A549 (cell line): ENCODE results near the gene LIPA. TPM values are rescaled to one million over a fixed set of nuclear protein-coding genes. Genes with fewer than 3 reads are reported as not detected.

Experiments used
- ATAC-seq, 2 experiments: fragments of 200-7000 bp in 1 of 2; fragments of >200 bp in 1 of 2; cut with Nextera tagmentation in 1 of 2; cut with Tn5 transposase in 1 of 2; 3 replicates each; pipeline versions ENCODE4 v1.8.0 to v1.9.1; 2018 to 2020; ENCODE audit warnings: mild to moderate bottlenecking in 1 of 2, moderate library complexity in 1 of 2
- CTCF ChIA-PET: fragments of 300-600 bp; sonication (Branson Sonifier 250); formaldehyde crosslinking; extraction: SDS; loops from one replicate; lab custom pipeline; 2021; ENCODE audit warnings: antibody characterized with exemption, inconsistent platforms; lab: Yijun Ruan, JAX
- POLR2A ChIA-PET: fragments of 350-600 bp; formaldehyde crosslinking; extraction: SDS; loops from one replicate; lab custom pipeline; 2021; ENCODE audit warnings: antibody characterized with exemption, inconsistent platforms; lab: Yijun Ruan, JAX
- DNase-seq, 2 experiments: peaks; one replicate each; pipeline versions ENCODE4 v3.0.0 to v3.0.0-alpha.2; 2011 to 2016; ENCODE audit warnings: low read depth in 1 of 2, low spot score in 1 of 2
- FAIRE-seq: peaks from 2 replicates; lab custom pipeline; 2011; peaks lifted over from hg19 to GRCh38; lab: Jason Lieb, UNC
- H3K27ac ChIP-seq, 2 experiments: fragments of >200 bp; sonication (Bioruptor Twin); formaldehyde crosslinking; 3 replicates each; pipeline ENCODE4 v1.5.1; 2016 to 2017
- H3K4me1 ChIP-seq: fragments of >200 bp; sonication (Bioruptor Twin); formaldehyde crosslinking; 3 replicates; pipeline ENCODE4 v1.6.1; 2016
- H3K4me2 ChIP-seq: fragments of >200 bp; sonication (Bioruptor Twin); formaldehyde crosslinking; 3 replicates; pipeline ENCODE4 v1.6.1; 2016
- H3K4me3 ChIP-seq: fragments of >200 bp; sonication (Bioruptor Twin); formaldehyde crosslinking; 3 replicates; pipeline ENCODE4 v1.5.1; 2016
- H3K9me3 ChIP-seq: fragments of >200 bp; sonication (Bioruptor Twin); formaldehyde crosslinking; 3 replicates; pipeline ENCODE4 v1.6.1; 2016
- CHD2 ChIP-seq: fragments of 150-350 bp; IDR thresholded peaks from 2 replicates; pipeline ENCODE4 v1.6.1; 2014; ENCODE audit warnings: low read length; ENCODE audit not compliant: partially characterized antibody
- EHF ChIP-seq: fragments of 250-450 bp; sonication (Bioruptor Pico); IDR thresholded peaks from 2 replicates; pipeline ENCODE4 v1.5.0; 2020; ENCODE audit warnings: mild to moderate bottlenecking
- FOSB ChIP-seq: fragments of 250-450 bp; sonication (Bioruptor Pico); IDR thresholded peaks from 2 replicates; pipeline ENCODE4 v1.5.0; 2020; ENCODE audit warnings: mild to moderate bottlenecking, moderate library complexity
- FOSL2 ChIP-seq, 2 experiments: fragments of 450-650 bp in 1 of 2; fragments of >200 bp in 1 of 2; sonication (Bioruptor Twin) in 1 of 2; formaldehyde crosslinking; IDR thresholded peaks; 2 replicates each; pipeline versions ENCODE4 v1.5.0 to v1.6.1; 2016 to 2020; ENCODE audit warnings: mild to moderate bottlenecking in 1 of 2, moderate library complexity in 1 of 2
- FOXS1 ChIP-seq: fragments of 250-450 bp; sonication (Bioruptor Pico); IDR thresholded peaks from 2 replicates; pipeline ENCODE4 v1.5.0; 2020; ENCODE audit warnings: mild to moderate bottlenecking, moderate library complexity
- GATA3 ChIP-seq: IDR thresholded peaks from 2 replicates; pipeline ENCODE4 v1.6.1; 2012; ENCODE audit warnings: borderline replicate concordance
- HDAC2 ChIP-seq: fragments of 200-600 bp; sonication (generic); IDR thresholded peaks from 2 replicates; pipeline ENCODE4 v1.6.1; 2016
- HEYL ChIP-seq: fragments of 250-450 bp; sonication (Bioruptor Pico); IDR thresholded peaks from 2 replicates; pipeline ENCODE4 v1.8.0; 2021; ENCODE audit warnings: mild to moderate bottlenecking, moderate library complexity
- JUN ChIP-seq, 2 experiments: fragments of >200 bp; sonication (Bioruptor Twin); formaldehyde crosslinking; IDR thresholded peaks; 2 replicates in 1 of 2; 3 replicates in 1 of 2; pipeline ENCODE4 v1.6.1; 2016 to 2017
- JUNB ChIP-seq: fragments of >200 bp; sonication (Bioruptor Twin); formaldehyde crosslinking; IDR thresholded peaks from 2 replicates; pipeline ENCODE4 v1.6.1; 2016
- KDM1A ChIP-seq: fragments of 200-600 bp; sonication (generic); IDR thresholded peaks from 2 replicates; pipeline ENCODE4 v1.6.1; 2016; ENCODE audit warnings: low read depth, mild to moderate bottlenecking
- MAFK ChIP-seq: fragments of 450-650 bp; IDR thresholded peaks from 2 replicates; pipeline ENCODE4 v1.6.1; 2014; ENCODE audit not compliant: partially characterized antibody
- MYC ChIP-seq: IDR thresholded peaks from 2 replicates; pipeline ENCODE4 v1.6.1; 2012; ENCODE audit warnings: mild to moderate bottlenecking, inconsistent platforms, low read length, improper control_type of control experiment, borderline replicate concordance
- NFE2L2 ChIP-seq: fragments of 150-350 bp; conservative IDR thresholded peaks from 2 replicates; pipeline ENCODE4 v1.6.1; 2014; ENCODE audit warnings: low read length
- NPAS2 ChIP-seq: fragments of 250-450 bp; sonication (Bioruptor Pico); IDR thresholded peaks from 2 replicates; pipeline ENCODE4 v1.8.0; 2022; ENCODE audit warnings: mild to moderate bottlenecking, moderate library complexity, borderline replicate concordance
- POLR2AphosphoS2 ChIP-seq: conservative IDR thresholded peaks from 2 replicates; pipeline ENCODE4 v1.6.1; 2012; ENCODE audit warnings: low read length, improper control_type of control experiment, inconsistent platforms
- RFX5 ChIP-seq: fragments of 450-650 bp; IDR thresholded peaks from 2 replicates; pipeline ENCODE4 v1.7.1; 2014; ENCODE audit warnings: antibody characterized with exemption, mild to moderate bottlenecking, moderate library complexity
- RNF2 ChIP-seq: fragments of 200-600 bp; sonication (generic); IDR thresholded peaks from 2 replicates; pipeline ENCODE4 v1.6.1; 2016; ENCODE audit warnings: low read depth, mild to moderate bottlenecking, antibody characterized with exemption, moderate library complexity, borderline replicate concordance
- TP53 ChIP-seq: fragments of 250-450 bp; sonication (Bioruptor Pico); IDR thresholded peaks from 2 replicates; pipeline ENCODE4 v1.5.0; 2021; ENCODE audit warnings: mild to moderate bottlenecking, moderate library complexity
- ZC3H11A ChIP-seq: fragments of 450-650 bp; IDR thresholded peaks from 2 replicates; pipeline ENCODE4 v1.6.1; 2014; ENCODE audit warnings: antibody characterized with exemption, mild to moderate bottlenecking
- ZFP36 ChIP-seq: fragments of 450-650 bp; IDR thresholded peaks from 2 replicates; pipeline ENCODE4 v1.6.1; 2014; ENCODE audit warnings: borderline replicate concordance; ENCODE audit not compliant: partially characterized antibody
- ZNF302 ChIP-seq: fragments of 250-450 bp; sonication (Bioruptor Pico); IDR thresholded peaks from 2 replicates; pipeline ENCODE4 v1.9.0; 2021; ENCODE audit warnings: inconsistent platforms, mild to moderate bottlenecking, moderate library complexity
- WGBS: methylation state at CpG from one replicate; pipeline ENCODE4 v1.1.6; 2017; ENCODE audit errors: missing lambda C conversion rate; 5-methylcytosine and 5-hydroxymethylcytosine counted together
- polyA plus RNA-seq, 4 experiments: library from polyadenylated mRNA; depleted of rRNA in 3 of 4; stranded (reverse); fragments of >200 nt; fragmentation: RNase III in 1 of 4; extraction: RNeasy Plus Mini Kit Qiagen cat#74134 plus additional on column Dnase treatment in 1 of 4; gene quantifications; 2 replicates in 3 of 4; 3 replicates in 1 of 4; pipeline ENCODE4 v1.2.3, GENCODE V29; 2011 to 2017
- TF ChIP-seq, protein P1 (sequence below): IDR thresholded peaks from 2 replicates; pipeline ENCODE4 v1.6.1; 2012; ENCODE audit warnings: low read depth, borderline replicate concordance
- TF ChIP-seq, protein P2 (sequence below): fragments of 250-450 bp; sonication (Bioruptor Pico); IDR thresholded peaks from 2 replicates; pipeline ENCODE4 v1.5.0; 2020; ENCODE audit warnings: low read depth, mild to moderate bottlenecking, moderate library complexity
- TF ChIP-seq, protein P3 (sequence below): fragments of 250-450 bp; sonication (Bioruptor Pico); IDR thresholded peaks from 2 replicates; pipeline ENCODE4 v1.5.0; 2021; ENCODE audit warnings: mild to moderate bottlenecking, moderate library complexity, borderline replicate concordance
- TF ChIP-seq, protein P4 (sequence below): IDR thresholded peaks from 2 replicates; pipeline ENCODE4 v1.6.1; 2012

LIPA gene
- polyA plus RNA-seq, 2 of the 4 experiments (the other 2 are of a cell fraction) = 51.2 to 80.2 TPM

DNA sequence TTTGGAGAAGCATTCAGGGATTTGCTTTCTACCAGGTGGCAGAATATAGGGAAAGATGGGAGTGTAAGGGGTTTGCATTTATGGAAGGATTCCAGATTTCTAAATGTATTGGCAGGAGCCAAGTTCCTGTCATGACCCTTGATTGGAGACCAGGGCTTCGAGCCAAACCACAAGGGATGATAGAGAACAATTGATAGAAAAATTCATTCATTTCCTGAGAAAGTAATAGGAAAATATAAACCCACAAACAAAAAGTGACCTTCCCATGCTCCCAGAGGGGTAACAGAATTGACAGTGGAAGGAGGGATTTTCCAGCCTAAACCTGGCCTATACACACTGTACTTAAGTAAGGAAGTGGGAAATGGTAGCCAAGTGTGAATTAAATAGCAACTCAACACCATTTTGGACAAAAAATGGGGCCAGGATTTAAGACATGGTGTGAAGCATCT is 27.9 kb upstream of the LIPA start:
- WGBS = 10% methylated on average over 1 of the region's 1 CpG
- TF ChIP-seq RFX5 (no peak), FOXS1 (no peak), ZFP36 (no peak), RNF2 (no peak), JUNB (no peak), KDM1A (no peak), MAFK (no peak), GATA3 (peak; percentile 51; the same call in 1 of the 2 replicates), JUN (IDR thresholded peaks at IDR 0.05) (no peak)
- TF ChIP-seq, protein P1, sequence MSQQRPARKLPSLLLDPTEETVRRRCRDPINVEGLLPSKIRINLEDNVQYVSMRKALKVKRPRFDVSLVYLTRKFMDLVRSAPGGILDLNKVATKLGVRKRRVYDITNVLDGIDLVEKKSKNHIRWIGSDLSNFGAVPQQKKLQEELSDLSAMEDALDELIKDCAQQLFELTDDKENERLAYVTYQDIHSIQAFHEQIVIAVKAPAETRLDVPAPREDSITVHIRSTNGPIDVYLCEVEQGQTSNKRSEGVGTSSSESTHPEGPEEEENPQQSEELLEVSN = 0 out of 2 replicates have a peak, but pooled peaks have one; percentile 35
- H3K4me1 ChIP-seq = peaks cover 69% of the 10 kb centered on the region
- ChIA-PET CTCF (no interaction called here), POLR2A (interaction anchor here (0.9 to 1.9 kb wide), 2 partner anchors 22 to 48 kb away, joined by 3 to 12 read pairs; partner anchors contain the start of genes IFIT2 and IFIT3)
- DNase-seq = peak in 1 of 2 experiments; percentile 30
- FAIRE-seq = peak; percentile 86
- ATAC-seq = no peak
- peak overlapping the region; percentile 79 for H3K4me2 ChIP-seq
- no peaks in the 10 kb centered on the region for H3K9me3 ChIP-seq
- H3K4me3 ChIP-seq = no peak overlapping the region
- H3K27ac ChIP-seq = peak overlapping the region; percentile 86 to 87

DNA sequence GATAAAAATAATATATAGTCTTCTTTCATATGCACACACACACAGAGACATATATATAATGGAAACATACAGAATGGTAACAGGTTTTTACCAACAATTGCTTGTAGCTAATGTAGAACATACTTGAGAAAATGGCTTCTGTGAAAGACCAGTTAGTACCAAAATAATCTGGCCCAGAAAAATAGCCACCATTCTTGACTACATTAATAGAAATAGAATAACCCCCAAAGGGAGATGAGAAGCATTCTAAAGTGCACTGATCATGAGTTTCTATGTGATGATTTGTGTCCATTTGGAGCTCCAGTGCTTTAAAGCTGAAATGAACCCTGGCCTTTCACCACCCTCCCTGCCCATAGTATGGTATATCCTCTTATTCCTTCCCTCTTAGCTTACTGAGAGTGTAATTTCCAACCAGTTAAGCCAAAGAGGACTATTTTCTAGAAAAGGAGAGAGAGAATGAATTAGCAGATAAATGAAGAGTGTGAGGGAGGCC is 27.4 kb upstream of the LIPA start:
- FAIRE-seq = no peak
- H3K4me2 ChIP-seq = peak overlapping the region; percentile 79
- H3K4me1 ChIP-seq = peaks cover 65% of the 10 kb centered on the region
- H3K27ac ChIP-seq = peak overlapping the region; percentile 86 to 87
- H3K4me3 ChIP-seq = no peak overlapping the region
- DNase-seq = no peak
- no peak for TF ChIP-seq ZNF302
- TF ChIP-seq NPAS2 (CRISPR knock-in tag) = no peak
- TF ChIP-seq ZC3H11A = no peak
- TF ChIP-seq FOSB (CRISPR knock-in tag) = no peak
- TF ChIP-seq, protein P2, sequence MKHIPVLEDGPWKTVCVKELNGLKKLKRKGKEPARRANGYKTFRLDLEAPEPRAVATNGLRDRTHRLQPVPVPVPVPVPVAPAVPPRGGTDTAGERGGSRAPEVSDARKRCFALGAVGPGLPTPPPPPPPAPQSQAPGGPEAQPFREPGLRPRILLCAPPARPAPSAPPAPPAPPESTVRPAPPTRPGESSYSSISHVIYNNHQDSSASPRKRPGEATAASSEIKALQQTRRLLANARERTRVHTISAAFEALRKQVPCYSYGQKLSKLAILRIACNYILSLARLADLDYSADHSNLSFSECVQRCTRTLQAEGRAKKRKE = no peak
- no peak for TF ChIP-seq HDAC2
- no peak for TF ChIP-seq JUNB
- TF ChIP-seq CHD2 = no peak
- TF ChIP-seq TP53 = no peak
- no peak for TF ChIP-seq POLR2AphosphoS2
- TF ChIP-seq, protein P3, sequence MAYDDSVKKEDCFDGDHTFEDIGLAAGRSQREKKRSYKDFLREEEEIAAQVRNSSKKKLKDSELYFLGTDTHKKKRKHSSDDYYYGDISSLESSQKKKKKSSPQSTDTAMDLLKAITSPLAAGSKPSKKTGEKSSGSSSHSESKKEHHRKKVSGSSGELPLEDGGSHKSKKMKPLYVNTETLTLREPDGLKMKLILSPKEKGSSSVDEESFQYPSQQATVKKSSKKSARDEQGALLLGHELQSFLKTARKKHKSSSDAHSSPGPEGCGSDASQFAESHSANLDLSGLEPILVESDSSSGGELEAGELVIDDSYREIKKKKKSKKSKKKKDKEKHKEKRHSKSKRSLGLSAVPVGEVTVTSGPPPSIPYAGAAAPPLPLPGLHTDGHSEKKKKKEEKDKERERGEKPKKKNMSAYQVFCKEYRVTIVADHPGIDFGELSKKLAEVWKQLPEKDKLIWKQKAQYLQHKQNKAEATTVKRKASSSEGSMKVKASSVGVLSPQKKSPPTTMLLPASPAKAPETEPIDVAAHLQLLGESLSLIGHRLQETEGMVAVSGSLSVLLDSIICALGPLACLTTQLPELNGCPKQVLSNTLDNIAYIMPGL = no peak
- no peak for TF ChIP-seq MYC
- no peak for TF ChIP-seq HEYL
- no peak for TF ChIP-seq FOSL2 (IDR thresholded peaks at IDR 0.05)
- TF ChIP-seq FOSL2 (CRISPR knock-in tag; IDR thresholded peaks at IDR 0.05) = no peak
- no peak for TF ChIP-seq RFX5
- TF ChIP-seq, protein P4, sequence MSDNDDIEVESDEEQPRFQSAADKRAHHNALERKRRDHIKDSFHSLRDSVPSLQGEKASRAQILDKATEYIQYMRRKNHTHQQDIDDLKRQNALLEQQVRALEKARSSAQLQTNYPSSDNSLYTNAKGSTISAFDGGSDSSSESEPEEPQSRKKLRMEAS = no peak
- no peak for TF ChIP-seq EHF (CRISPR knock-in tag)
- no peak for TF ChIP-seq NFE2L2
- no peak for TF ChIP-seq MAFK
- ATAC-seq = no peak
- CTCF ChIA-PET = no interaction called here
- POLR2A ChIA-PET = interaction anchor here (0.9 to 1.9 kb wide), 2 partner anchors 23 to 49 kb away, joined by 3 to 12 read pairs; partner anchors contain the start of genes IFIT2 and IFIT3
- H3K9me3 ChIP-seq = no peaks in the 10 kb centered on the region
